GM12878 (cell line): ENCODE results near the gene SOX18. TPM values are rescaled to one million over a fixed set of nuclear protein-coding genes. Genes with fewer than 3 reads are reported as not detected.

Experiments
- ATAC-seq: fragments of 200-7000 bp; cut with Tn5 transposase; 3 replicates; pipeline ENCODE4 v1.9.1; 2020; ENCODE audit warnings: mild to moderate bottlenecking, moderate library complexity
- BruUV-seq: library from RNA; stranded (reverse); fragments of 400-500 nt; replicated peaks from 2 replicates; lab custom pipeline; 2021; lab: Mats Ljungman, UMichigan
- CTCF ChIA-PET: fragments of 300-600 bp; sonication (Branson Sonifier 250); formaldehyde crosslinking; extraction: SDS; loops from one replicate; lab custom pipeline; 2021; ENCODE audit warnings: inconsistent platforms; lab: Yijun Ruan, JAX
- POLR2A ChIA-PET: fragments of 350-600 bp; formaldehyde crosslinking; extraction: SDS; loops from one replicate; lab custom pipeline; 2021; ENCODE audit warnings: inconsistent platforms; lab: Charles Lee
- RAD21 ChIA-PET: fragments of 300-600 bp; sonication (Branson Sonifier 250); formaldehyde crosslinking; loops from one replicate; lab custom pipeline; 2023; ENCODE audit warnings: antibody characterized with exemption; ENCODE audit not compliant: unreplicated experiment; lab: Charles Lee
- SMC1A ChIA-PET: fragments of 300-600 bp; sonication (Branson Sonifier 250); formaldehyde crosslinking; loops from one replicate; lab custom pipeline; 2023; ENCODE audit not compliant: unreplicated experiment, uncharacterized antibody; lab: Charles Lee
- DNase-seq: peaks from one replicate; pipeline ENCODE4 v3.0.0-alpha.2; 2011; ENCODE audit warnings: low read depth, low spot score
- FAIRE-seq: peaks from 3 replicates; lab custom pipeline; 2011; peaks lifted over from hg19 to GRCh38; lab: Jason Lieb, UNC
- H2AFZ ChIP-seq: 2 replicates; pipeline ENCODE4 v1.6.0; 2011; ENCODE audit warnings: low read depth, low read length, control low read depth; ENCODE audit not compliant: control insufficient read depth
- H3K27ac ChIP-seq: 2 replicates; pipeline ENCODE4 v1.5.1; 2011; ENCODE audit warnings: control low read depth; ENCODE audit not compliant: control insufficient read depth, insufficient read depth
- H3K27me3 ChIP-seq, 2 experiments: replicated peaks in 1 of 2; 2 replicates each; pipeline versions ENCODE4 v1.6.0 to v1.6.1; 2011; ENCODE audit warnings: low read length in 1 of 2; ENCODE audit not compliant: control insufficient read depth in 2 of 2, insufficient read depth in 2 of 2
- H3K36me3 ChIP-seq, 2 experiments: 2 replicates each; pipeline ENCODE4 v1.5.1; 2011; ENCODE audit warnings: low read length in 1 of 2; ENCODE audit not compliant: control insufficient read depth in 2 of 2, insufficient read depth in 2 of 2
- H3K4me1 ChIP-seq: 2 replicates; pipeline ENCODE4 v1.6.1; 2011; ENCODE audit warnings: mild to moderate bottlenecking, low read length, moderate library complexity, mixed read lengths; ENCODE audit not compliant: control insufficient read depth, insufficient read depth
- H3K4me2 ChIP-seq: 2 replicates; pipeline ENCODE4 v1.6.0; 2011; ENCODE audit warnings: control low read depth; ENCODE audit not compliant: control insufficient read depth, insufficient read depth
- H3K4me3 ChIP-seq: fragments of 200-600 bp; sonication (generic); 2 replicates; pipeline ENCODE4 v1.5.1; 2016
- H3K79me2 ChIP-seq: 2 replicates; pipeline ENCODE4 v1.6.0; 2011; ENCODE audit warnings: low read length; ENCODE audit not compliant: control insufficient read depth, insufficient read depth
- H3K9ac ChIP-seq: 2 replicates; pipeline ENCODE4 v1.8.0; 2011; ENCODE audit warnings: low read length, control low read depth, mixed read lengths; ENCODE audit not compliant: control insufficient read depth, insufficient read depth
- H3K9me3 ChIP-seq: replicated peaks from 3 replicates; pipeline ENCODE4 v1.5.1; 2011; ENCODE audit warnings: mild to moderate bottlenecking, low read length; ENCODE audit not compliant: control insufficient read depth, insufficient read depth
- H4K20me1 ChIP-seq: 2 replicates; pipeline ENCODE4 v1.6.0; 2011; ENCODE audit not compliant: control insufficient read depth, insufficient read depth
- BCLAF1 ChIP-seq: fragments of 450-650 bp; IDR thresholded peaks from 2 replicates; pipeline ENCODE4 v1.6.1; 2017; ENCODE audit warnings: antibody characterized with exemption, mild to moderate bottlenecking, moderate library complexity
- BHLHE40 ChIP-seq, 2 experiments: fragments of 450-650 bp in 1 of 2; IDR thresholded peaks; 2 replicates each; pipeline ENCODE4 v1.6.1; 2011 to 2017; ENCODE audit warnings: low read depth in 2 of 2, borderline replicate concordance in 1 of 2, improper control_type of control experiment in 1 of 2, low read length in 1 of 2, mild to moderate bottlenecking in 1 of 2
- CBX5 ChIP-seq: sonication (generic); IDR thresholded peaks from 2 replicates; pipeline ENCODE4 v1.6.1; 2016; ENCODE audit warnings: low read depth, moderate library complexity, mild to moderate bottlenecking, inconsistent platforms
- EZH2 ChIP-seq: IDR thresholded peaks from 2 replicates; pipeline ENCODE4 v1.6.1; 2012; ENCODE audit warnings: low read depth, mild to moderate bottlenecking, control low read depth, inconsistent platforms, low read length, borderline replicate concordance; ENCODE audit not compliant: control insufficient read depth
- HDAC6 ChIP-seq: fragments of 200-600 bp; sonication (generic); IDR thresholded peaks from one replicate; pipeline ENCODE4 v1.8.0; 2017; ENCODE audit warnings: antibody characterized with exemption; ENCODE audit not compliant: unreplicated experiment
- LARP7 ChIP-seq: fragments of 450-650 bp; IDR thresholded peaks from 2 replicates; pipeline ENCODE4 v1.6.1; 2017; ENCODE audit warnings: mild to moderate bottlenecking
- POLR2A ChIP-seq: IDR thresholded peaks from 2 replicates; pipeline ENCODE4 v1.6.1; 2011; ENCODE audit warnings: low read depth, mild to moderate bottlenecking, low read length
- RFX5 ChIP-seq: IDR thresholded peaks from 2 replicates; pipeline ENCODE4 v1.6.1; 2011; ENCODE audit warnings: low read depth, low read length, improper control_type of control experiment
- SPI1 ChIP-seq: IDR thresholded peaks from 2 replicates; pipeline ENCODE4 v1.6.1; 2011; ENCODE audit warnings: low read depth, mild to moderate bottlenecking, low read length, moderate library complexity, borderline replicate concordance; ENCODE audit not compliant: insufficient read depth
- SUZ12 ChIP-seq: fragments of 200-600 bp; sonication (generic); IDR thresholded peaks from one replicate; pipeline ENCODE4 v1.6.1; 2018; ENCODE audit warnings: antibody characterized with exemption, mild to moderate bottlenecking; ENCODE audit not compliant: unreplicated experiment
- YY1 ChIP-seq: IDR thresholded peaks from 2 replicates; pipeline ENCODE4 v1.6.1; 2011; ENCODE audit warnings: low read depth, mild to moderate bottlenecking, low read length
- ZNF274 ChIP-seq: IDR thresholded peaks from one replicate; pipeline ENCODE4 v1.8.0; 2011; ENCODE audit not compliant: insufficient read length, insufficient read depth
- WGBS: methylation state at CpG from one replicate; pipeline ENCODE4 v1.1.6; 2016; ENCODE audit warnings: low lambda C conversion rate; ENCODE audit not compliant: insufficient replicate concordance, insufficient coverage; ENCODE audit errors: missing lambda C conversion rate; 5-methylcytosine and 5-hydroxymethylcytosine counted together
- in situ Hi-C: fragments of 300-500 bp; cut with MboI; formaldehyde crosslinking; loops from 9 replicates; pipeline ENCODE4 v1.14.3; 2018; ENCODE audit warnings: mixed read lengths
- intact Hi-C: fragments of 100-400 bp; cut with micrococcal nuclease; formaldehyde crosslinking; loops from one replicate; pipeline ENCODE4 v1.14.2; 2022; ENCODE audit not compliant: unreplicated experiment
- polyA plus RNA-seq, 11 experiments: library from polyadenylated mRNA; depleted of rRNA in 4 of 11; unstranded in 6 of 11; stranded (reverse) in 5 of 11; fragments of >200 nt; fragmentation: Nextera tagmentation in 4 of 11; fragmentation: Illumina TruSeq in 1 of 11; extraction: Ambion mirVana in 4 of 11; extraction: Trizol in 1 of 11; gene quantifications; 1 replicate in 1 of 11; 2 replicates in 10 of 11; pipeline versions ENCODE4 v1.2.1 to v1.2.3, GENCODE V29; 2011 to 2016; ENCODE audit warnings: inconsistent platforms in 2 of 11, missing spikeins in 2 of 11, low read depth in 1 of 11
- total RNA-seq, 4 experiments: library from RNA; depleted of rRNA in 3 of 4; stranded (reverse); fragments of >200 nt in 3 of 4; fragmentation: Illumina TruSeq in 1 of 4; extraction: Trizol in 1 of 4; gene quantifications; 2 replicates each; pipeline versions ENCODE4 v1.2.1 to v1.2.3, GENCODE V29; 2013 to 2021

Gene SOX18
- total and polyA plus RNA-seq, 10 of the 15 experiments (the other 5 are each of a cell fraction or from before 2014, with no cell fraction given), result 0.05 to 5.6 (median 0.28) TPM; not detected in 3

- ChIA-PET POLR2A (interaction anchor here (0.7 to 2.4 kb wide), 2 partner anchors 32 to 36 kb away, joined by 3 to 12 read pairs; no protein-coding TSS in a partner anchor), CTCF (interaction anchor here (0.6 to 3.5 kb wide), 10 partner anchors 15 to 168 kb away, joined by 3 to 65 read pairs (median 6); partner anchors contain the start of gene NPBWR2), SMC1A (interaction anchor here (0.7 to 1.9 kb wide), 6 partner anchors 23 to 172 kb away, joined by 3 to 13 read pairs (median 4); partner anchors contain the start of gene NPBWR2), RAD21 (interaction anchor here (0.8 to 6.7 kb wide), 10 partner anchors 16 to 104 kb away, joined by 3 to 67 read pairs (median 5); partner anchors contain the start of genes SAMD10 and TCEA2)
- Histone ChIP-seq H2AFZ (peak within 1 kb of the TSS; percentile 28), H4K20me1 (no peaks in the 10 kb centered on the region), H3K9me3 (peaks cover 7% of the 10 kb centered on the region; the same call in 1 of the 3 replicates), H3K79me2 (peaks cover 1% of the 10 kb centered on the region; the same call in 1 of the 2 replicates), H3K4me1 (peaks cover 10% of the 10 kb centered on the region), H3K9ac (no peak within 1 kb of the TSS), H3K27me3 (peaks cover 2 to 7% of the 10 kb centered on the region in 2 experiments; a peak in 2 of 4 replicates), H3K4me3 (peak within 1 kb of the TSS; percentile 57; the same call in 1 of the 2 replicates), H3K27ac (no peak within 1 kb of the TSS), H3K36me3 (no peaks in the 10 kb centered on the region), H3K4me2 (peak within 1 kb of the TSS; percentile 86)
- in situ Hi-C loops (no loop called here), intact Hi-C loops (loop anchor here (1.0 kb wide), 1 partner anchor 36 kb away; no protein-coding TSS in a partner anchor)
- no peak for FAIRE-seq
- ATAC-seq, result no peak
- WGBS, result 6% methylated on average over 69 of the region's 86 CpGs
- TF ChIP-seq SUZ12 (peak; percentile 82), HDAC6 (peak; percentile 64), YY1 (peak; percentile 27; the same call in 1 of the 2 replicates), RFX5 (no peak), EZH2 (no peak), LARP7 (peak; percentile 45; the same call in 1 of the 2 replicates), SPI1 (no peak), CBX5 (no peak), BCLAF1 (no peak), POLR2A (peak; percentile 43; the same call in 1 of the 2 replicates), BHLHE40 (IDR thresholded peaks at IDR 0.05; ENCODE audit: borderline replicate concordance in 1 of 2, low read depth in 2 of 2, low read length in 1 of 2) (0 out of 4 replicates have a peak, but pooled peaks of 1 of the 2 experiments have one; percentile 0), ZNF274 (no peak)
- DNase-seq, result no peak
- BruUV-seq, result no TSS peak
Measured at GRCh38 chr20:64083804-64084684, 34.6 kb upstream of the SOX18 start, which contains the start of gene LKAAEAR1. LKAAEAR1 (minus strand) TSS chr20:64084398; CDS start chr20:64084219, 179 bp downstream.
